GM21723 (cell line): ENCODE data around the gene CAPN5.
"Not testable (repeated sequence)": the region's sequence is repeated elsewhere in the genome, so short reads cannot be mapped to it uniquely, and the experiment has no call there.

Source experiments
- ATAC-seq: cut with Tn5 transposase; IDR thresholded peaks from one replicate; pipeline ENCODE4 v1.9.1; 2021; ENCODE audit warnings: mild to moderate bottlenecking, moderate library complexity; ENCODE audit not compliant: unreplicated experiment

Gene CAPN5

GRCh38 chr11:77066229-77067042 is at the start of gene CAPN5:
CAPN5 (plus strand) TSS chr11:77066971; CDS start chr11:77084887, 17,916 bp downstream.
- peak; percentile 88 for ATAC-seq

GRCh38 chr11:77018396-77018924 is 48.3 kb upstream of the CAPN5 start:
- not testable (repeated sequence) for ATAC-seq

DNA sequence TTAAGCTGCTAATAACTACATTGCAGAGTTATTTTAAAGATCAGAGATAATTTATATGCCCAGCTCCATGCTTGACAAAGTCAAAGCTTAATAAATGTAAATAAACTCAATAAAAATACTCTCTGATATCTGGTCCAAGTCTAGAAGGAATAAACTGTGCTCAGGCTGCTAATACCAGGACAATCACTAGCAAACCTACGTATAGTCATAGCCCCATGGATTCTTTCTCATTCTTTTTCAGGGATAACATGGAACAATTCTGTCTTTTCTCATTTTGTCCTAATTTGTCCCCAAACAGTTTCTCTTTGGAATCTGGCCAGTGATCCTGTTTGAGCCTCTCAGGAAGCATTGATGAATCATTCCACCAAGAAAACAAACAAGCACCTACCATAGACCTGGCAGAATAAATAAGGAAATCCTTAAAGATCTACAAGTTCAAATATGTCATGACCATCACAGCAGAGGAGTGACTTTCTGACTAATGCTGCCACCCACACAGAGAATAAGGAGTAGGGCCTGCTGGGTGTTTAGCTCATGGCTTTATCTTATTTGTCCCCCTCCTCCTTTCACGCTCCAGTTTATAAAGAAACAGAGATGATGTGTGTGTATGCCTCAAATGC is 46.7 kb upstream of the CAPN5 start:
- ATAC-seq, result no peak

DNA sequence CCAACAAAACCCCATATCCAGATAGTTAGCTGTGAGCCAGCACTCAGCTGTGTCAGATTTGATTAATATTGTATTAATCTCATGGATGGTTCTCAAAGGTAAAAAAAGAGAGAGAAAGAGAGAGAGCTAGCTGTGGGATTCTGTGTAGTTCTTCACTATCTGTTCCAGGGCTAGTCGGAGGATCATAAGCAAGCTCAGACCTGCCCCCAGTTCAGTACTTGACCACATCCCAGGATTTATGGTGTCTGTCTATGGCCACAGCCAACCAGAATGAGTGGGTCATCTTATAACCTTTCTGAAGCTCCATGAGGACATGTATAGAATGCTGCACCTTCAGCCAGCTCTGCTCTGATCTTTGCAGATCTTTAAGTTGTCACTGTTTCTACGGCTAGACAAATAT is 46.0 kb upstream of the CAPN5 start:
- no peak for ATAC-seq

DNA sequence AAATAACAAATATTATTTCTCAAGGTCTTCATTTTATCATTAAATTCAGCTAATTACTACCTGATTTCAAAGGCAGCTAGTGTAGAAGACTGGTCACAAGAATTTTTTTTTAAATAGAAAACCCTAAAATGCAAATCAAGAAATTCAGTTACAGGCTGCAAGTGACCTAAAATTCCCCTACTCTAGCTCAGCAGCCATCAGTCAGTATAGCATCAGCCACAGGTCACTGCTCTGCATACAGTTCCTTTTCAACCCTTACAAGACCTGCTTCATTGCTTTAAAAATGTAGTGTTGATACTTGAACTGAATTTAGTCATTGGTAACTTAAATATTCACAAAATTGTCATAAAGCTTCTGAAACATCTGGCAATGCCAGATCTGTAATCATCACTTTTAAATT is 42.0 kb upstream of the CAPN5 start:
- no peak for ATAC-seq

DNA sequence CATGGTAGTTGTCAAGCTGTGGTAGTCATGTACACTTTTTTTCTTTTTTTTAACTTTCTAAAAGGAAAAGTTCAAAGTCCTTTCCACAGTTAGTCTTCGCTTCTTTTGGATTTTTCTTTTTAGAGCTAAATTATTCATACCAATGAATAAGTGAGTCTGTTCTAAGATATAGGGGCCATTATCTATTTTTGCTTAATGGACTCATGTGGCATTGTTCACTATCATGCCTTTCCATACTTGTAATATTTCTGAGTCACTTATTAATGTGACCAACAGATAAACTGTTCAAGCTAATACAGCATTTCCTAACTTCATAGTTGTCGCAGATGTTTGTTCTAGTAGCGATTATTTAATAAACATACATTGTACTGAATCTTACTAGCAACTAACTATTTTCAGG is 40.5 kb upstream of the CAPN5 start:
- ATAC-seq, result no peak

GRCh38 chr11:77026743-77027142 is 40.0 kb upstream of the CAPN5 start:
- no peak for ATAC-seq

DNA sequence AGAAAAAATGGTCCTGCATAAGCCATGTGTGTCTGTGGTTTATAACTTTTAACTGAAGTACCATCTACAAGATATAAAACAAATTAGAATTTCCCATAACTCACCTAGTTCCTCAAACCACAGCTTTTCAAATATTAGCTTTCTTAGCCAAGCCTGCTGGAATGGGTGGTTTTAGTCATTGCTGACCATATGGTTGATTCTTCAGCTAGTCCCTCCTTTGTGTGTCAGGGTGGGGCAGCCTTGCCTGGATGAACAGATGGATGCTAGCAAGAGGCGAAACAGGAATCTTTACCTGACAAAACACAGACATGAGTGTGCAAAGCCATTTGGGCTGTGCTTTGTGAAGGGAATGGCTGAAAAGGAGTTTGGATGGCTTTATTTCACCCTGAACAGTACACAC is 39.5 kb upstream of the CAPN5 start:
- no peak for ATAC-seq

GRCh38 chr11:77029829-77030228 is 36.9 kb upstream of the CAPN5 start:
- no peak for ATAC-seq

- no peak for ATAC-seq
Observed at GRCh38 chr11:77030834-77031414, 35.8 kb upstream of the CAPN5 start.

GRCh38 chr11:77031599-77031998 is 35.2 kb upstream of the CAPN5 start:
- ATAC-seq, result no peak

- no peak for ATAC-seq
Observed at GRCh38 chr11:77035039-77035438, 31.7 kb upstream of the CAPN5 start.

GRCh38 chr11:77035580-77035979 is 31.2 kb upstream of the CAPN5 start:
- no peak for ATAC-seq

DNA sequence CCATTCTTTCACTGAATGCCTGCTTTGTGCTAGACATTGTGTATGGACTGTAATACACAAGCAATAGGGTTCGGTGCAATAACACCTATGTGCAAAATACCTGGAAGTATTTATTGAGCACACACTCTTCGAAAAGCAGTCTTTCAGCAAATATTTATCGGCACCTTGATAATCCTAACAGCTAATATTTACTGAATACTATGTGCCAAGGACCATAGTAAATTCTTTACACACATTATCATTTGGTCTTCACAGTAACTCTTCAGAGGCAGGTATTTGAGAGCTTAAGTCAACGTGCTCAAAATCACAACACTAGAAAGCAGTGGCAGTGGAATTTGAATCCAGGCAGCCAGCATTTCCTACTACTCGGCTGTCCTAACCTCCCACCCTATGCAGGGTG is 30.4 kb upstream of the CAPN5 start:
- no peak for ATAC-seq

- ATAC-seq, result no peak
Observed at GRCh38 chr11:77037057-77037456, 29.7 kb upstream of the CAPN5 start.

- ATAC-seq, result no peak
Observed at GRCh38 chr11:77038029-77038824, 28.5 kb upstream of the CAPN5 start.

DNA sequence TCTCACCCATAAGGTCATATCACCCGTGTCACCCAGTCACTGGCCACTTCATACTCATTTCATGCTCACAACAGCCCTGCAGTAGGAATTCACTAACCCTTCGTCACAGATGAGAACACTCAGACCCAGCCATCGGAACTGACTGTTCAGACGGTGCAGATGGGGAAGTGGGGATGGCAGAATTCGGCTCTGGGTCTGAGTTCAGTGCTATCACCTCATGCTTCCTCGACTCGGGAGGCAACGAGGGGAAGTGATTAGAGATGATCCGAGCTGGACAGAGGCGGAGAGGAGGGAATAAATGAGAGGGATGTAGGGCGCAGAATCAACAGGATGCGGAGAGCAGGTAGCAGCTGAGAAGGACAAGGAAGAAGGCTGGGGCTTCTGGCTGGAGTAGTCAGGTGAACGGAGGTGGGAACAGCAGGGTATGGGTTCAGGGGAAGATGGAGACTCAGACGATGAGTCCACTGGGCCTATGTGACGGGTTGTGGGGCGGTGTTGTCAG is 27.9 kb upstream of the CAPN5 start:
- ATAC-seq, result no peak

DNA sequence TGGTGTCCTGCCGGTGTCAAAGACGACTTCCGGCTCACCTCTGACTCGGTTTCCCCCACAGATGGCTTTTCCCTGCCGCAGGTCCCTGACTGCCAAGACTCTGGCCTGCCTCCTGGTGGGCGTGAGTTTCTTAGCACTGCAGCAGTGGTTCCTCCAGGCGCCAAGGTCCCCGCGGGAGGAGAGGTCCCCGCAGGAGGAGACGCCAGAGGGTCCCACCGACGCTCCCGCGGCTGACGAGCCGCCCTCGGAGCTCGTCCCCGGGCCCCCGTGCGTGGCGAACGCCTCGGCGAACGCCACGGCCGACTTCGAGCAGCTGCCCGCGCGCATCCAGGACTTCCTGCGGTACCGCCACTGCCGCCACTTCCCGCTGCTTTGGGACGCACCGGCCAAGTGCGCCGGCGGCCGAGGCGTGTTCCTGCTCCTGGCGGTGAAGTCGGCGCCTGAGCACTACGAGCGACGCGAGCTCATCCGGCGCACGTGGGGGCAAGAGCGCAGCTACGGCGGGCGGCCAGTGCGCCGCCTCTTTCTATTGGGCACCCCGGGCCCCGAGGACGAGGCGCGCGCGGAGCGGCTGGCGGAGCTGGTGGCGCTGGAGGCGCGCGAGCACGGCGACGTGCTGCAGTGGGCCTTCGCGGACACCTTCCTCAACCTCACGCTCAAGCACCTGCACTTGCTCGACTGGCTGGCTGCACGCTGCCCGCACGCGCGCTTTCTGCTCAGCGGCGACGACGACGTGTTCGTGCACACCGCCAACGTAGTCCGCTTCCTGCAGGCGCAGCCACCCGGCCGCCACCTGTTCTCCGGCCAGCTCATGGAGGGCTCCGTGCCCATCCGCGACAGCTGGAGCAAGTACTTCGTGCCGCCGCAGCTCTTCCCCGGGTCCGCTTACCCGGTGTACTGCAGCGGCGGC is 27.0 kb upstream of the CAPN5 start:
- no peak for ATAC-seq

- ATAC-seq, result no peak
Observed at GRCh38 chr11:77040401-77040777, 26.4 kb upstream of the CAPN5 start.

DNA sequence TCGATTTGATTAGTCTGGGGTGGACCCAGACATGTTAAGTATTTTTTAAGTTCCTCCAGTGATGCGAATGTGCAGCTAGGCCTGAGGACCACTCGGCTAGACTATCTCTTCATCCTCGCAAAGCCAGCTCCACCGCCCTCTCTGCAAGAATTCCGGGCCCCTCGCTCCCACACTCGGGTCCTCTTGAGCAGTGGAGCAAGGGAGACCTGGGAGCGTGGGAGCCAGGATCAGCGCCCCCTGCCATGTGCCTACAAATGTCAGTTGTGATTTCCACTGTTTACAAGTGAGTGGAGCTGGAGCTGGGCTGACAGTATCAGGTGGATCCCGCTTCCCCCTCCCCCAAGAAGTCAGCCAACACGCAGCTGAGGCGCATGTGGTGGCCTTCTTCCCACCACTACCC is 25.9 kb upstream of the CAPN5 start:
- no peak for ATAC-seq
